ENCODE results near the gene BCL11A.
A peak's percentile ranks its signal among the peaks of the same experiment; 100 is the strongest.

DNA sequence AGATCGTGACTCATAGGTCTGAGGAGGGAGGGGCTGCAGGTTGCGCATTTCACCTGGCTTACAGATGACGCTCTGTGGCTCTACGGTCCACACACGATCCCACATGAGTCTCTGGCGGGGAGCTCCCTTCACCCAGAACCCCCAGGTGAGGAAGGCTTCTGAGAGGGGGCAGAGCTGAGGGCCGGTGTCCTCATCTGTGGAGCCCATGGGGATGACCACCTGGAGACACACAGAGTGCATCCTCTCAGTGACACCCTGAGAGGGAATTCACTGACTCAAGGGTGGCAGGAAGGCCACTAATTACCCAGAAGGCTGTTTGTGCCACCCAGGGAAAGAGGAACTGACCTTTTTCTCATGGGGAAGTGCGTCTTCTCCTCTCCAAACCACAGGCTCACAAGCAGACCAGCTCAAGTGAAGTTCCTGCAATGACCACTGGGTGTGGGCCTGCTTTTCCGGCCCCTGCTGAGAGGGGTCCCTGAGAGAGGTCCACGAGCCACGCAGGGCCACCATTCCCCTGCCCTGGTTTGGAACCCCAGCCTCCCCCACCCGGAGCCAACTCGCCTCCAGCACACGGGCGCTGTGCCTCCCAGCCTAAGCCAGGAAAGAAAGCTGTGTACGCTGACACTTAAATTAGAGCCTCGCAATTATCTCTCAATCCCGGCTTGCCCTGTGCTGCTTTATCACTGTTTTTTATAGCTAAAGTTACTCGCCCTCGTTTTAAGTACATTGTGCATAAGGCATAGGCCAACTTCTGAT, 114.1 kb downstream of the BCL11A start:
- TF ChIP-seq CTCF (IDR thresholded peaks at IDR 0.05) (peak; percentile 44), EZH2phosphoT487 (IDR thresholded peaks at IDR 0.05) (no peak)

Measured in neural progenitor cell (in vitro differentiated cells).